ENCODE measurements around the gene CREB5.
"Not testable (repeated sequence)": the region's sequence is repeated elsewhere in the genome, so short reads cannot be mapped to it uniquely, and the experiment has no call there.

The CREB5 gene

DNA sequence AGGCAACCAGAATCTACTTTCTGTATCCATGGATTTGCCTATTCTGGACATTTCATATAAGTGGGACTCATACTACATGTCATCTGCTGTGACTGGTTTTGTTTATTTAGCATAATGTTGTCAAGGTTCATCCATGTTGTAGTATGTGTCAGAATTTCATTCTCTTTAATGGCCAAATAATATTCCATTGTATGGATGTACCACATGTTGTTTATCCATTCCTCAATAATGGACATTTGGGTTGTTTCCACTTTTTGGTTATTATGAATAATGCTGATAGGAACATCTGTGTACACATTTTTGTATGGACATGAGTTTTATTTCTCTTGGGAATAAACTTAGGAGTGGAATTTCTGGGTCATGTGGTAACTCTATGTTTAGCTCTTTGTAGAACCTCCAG is 133.7 kb downstream of the CREB5 start:
- DNase-seq (ENCODE audit: low read depth in 2 of 2, low spot score in 1 of 2): no peak

DNA sequence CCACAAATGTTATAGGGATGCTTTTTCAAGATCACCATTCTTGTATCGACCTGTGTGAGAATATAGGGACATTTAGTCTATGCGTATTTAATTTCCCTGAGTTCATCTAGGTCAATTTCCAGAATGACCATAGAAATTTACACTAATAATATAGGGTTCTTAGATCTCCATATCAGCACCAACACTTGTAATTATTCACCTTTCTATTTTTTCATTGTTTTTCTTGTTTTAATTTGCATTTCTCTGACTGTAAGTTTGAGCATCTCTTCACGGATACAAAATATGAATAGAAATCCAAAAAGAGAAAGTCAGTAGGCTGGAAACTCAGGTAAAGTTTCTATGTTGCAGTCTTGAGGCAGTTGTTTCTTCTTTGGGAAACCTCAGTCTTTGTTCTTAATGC is 134.8 kb downstream of the CREB5 start:
- DNase-seq (ENCODE audit: low read depth in 2 of 2, low spot score in 1 of 2): no peak

DNA sequence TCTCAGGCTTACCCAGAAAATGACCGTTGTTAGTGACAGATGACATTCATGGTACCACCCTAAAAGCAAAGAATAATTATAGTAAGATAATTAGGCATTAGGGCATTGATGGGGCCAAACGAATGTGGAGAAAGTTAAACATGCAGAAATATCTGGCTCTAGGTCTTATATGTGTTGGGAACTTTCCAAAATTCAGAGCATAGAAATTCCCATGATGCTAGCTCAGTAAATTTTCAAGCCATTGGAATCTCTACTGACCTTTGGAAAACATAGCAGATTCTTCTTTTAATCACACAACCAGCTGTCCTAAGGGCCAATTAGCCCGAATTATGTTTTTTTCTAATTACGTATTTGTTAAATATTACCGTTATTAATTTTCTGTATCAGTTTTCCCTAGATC is 136.1 kb downstream of the CREB5 start:
- DNase-seq (ENCODE audit: low read depth in 2 of 2, low spot score in 1 of 2): no peak

DNA sequence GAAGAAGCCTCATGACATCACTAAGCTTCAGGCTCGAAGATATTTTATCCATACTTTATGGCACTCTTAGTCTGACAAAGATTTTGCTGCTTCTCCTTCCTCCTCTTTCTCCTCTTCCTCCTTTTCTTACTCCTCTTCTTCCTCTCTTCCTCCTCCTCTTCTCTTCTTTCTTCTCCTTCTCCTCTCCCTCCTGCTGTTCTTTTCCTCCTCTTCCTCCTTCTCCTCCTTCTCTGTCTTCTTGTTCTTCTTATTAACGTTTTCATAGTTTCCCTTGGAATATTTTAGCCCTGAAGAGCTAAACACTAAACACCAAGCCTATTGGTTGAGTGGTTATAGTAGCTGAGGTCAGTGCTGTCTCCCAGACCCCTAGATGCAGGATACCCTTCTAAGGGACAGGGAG is 137.7 kb downstream of the CREB5 start:
- no peak for DNase-seq (ENCODE audit: low read depth in 2 of 2, low spot score in 1 of 2)

DNA sequence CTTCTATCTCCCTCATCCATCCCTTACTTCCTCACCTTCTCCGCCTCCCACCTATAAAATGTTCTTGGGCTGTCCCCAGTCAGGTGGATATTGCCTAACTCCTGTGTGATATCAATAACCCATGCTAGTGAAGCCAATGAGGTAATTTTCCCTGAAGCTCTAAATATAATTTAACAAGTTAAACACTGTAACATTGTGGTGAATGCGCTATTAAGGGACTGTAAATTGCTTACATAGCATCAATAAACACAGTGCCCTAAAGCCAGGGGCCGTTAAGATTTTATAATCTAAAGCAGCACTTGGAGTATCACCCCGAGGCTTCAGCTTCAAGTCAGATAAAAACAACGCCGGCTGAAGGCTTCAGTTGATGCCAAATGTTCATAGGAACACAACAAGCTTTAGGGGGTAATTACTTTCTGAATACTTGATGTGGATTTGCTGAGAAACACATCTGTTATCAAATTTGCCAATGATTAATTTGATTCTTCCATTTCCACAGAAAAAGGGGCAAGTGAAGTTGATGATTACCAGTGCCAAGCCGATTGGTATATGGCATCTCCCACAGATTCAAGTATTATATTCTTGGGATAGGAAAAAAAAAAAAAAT is 138.4 kb downstream of the CREB5 start:
- no peak for DNase-seq (ENCODE audit: low read depth in 2 of 2, low spot score in 1 of 2)

DNA sequence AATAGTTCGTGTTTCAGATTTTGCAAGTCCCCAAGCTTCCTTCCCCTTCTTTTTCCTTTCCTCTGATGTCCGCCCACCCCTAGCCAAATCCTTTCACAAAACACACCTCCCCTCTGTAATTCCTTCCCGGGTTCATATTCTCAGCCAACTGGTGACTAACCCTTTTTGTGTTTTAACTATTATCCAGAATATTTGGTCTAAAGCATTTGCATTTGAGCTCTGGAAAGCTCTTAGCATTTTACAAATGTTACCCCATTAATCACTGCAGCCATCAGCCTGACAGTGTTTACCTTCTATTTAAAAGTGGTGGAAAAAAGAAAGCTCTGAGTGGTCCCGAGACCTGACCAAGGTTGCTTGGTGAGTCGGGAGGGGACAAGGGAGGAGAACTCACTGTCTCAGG is 139.0 kb downstream of the CREB5 start:
- DNase-seq (ENCODE audit: low read depth in 2 of 2, low spot score in 1 of 2): no peak

DNA sequence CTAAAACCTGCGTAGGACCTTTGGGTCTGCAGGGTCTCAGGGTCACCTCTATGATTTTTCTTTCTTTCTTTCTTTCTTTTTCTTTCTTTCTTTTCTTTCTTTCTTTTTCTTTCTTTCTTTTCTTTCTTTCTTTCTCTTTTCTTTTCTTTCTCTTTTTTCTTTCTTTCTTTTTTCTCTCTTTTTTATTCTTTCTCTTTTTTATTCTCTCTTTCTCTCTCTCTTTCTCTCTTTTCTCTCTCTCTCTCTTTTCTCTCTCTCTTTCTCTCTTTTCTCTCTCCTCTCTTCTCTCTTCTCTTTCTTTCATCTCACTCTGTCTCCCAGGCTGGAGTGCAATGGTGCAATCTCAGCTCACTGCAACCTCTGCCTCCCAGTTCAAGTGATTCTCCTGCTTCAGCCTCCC is 139.4 kb downstream of the CREB5 start:
- not testable (repeated sequence) for DNase-seq (ENCODE audit: low read depth in 2 of 2, low spot score in 1 of 2)

DNA sequence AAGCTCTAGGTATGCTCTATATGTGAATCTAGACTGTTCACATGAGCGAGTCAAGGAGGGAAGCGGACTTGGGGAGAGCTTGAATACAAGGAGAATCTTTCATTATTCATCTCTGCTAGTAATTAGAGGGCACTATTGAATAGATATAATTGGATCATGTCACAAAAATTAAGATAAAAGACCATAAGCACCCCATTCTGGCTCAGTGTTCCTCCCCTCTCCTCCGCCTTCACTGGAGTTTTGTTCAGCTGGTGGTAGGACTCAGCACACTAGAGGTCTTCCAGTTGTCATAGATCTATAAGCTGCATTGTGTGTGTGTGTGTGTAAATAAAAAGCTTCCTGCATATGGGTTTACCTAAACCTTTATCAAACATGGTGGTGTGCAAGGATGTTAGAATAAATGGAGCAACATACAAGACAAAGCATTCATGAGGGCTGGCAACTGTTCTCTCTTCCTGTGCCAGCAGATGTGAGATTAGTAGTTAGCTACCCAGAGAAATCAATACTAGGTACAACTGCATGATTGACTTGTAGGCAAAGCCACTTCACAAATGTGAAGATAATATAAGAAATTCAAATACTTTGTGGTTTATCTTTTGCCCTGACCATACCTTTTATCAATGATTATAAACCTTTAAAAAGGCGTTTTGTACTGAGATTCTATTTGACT is 142.6 kb downstream of the CREB5 start:
- no peak for DNase-seq (ENCODE audit: low read depth in 2 of 2, low spot score in 1 of 2)

DNA sequence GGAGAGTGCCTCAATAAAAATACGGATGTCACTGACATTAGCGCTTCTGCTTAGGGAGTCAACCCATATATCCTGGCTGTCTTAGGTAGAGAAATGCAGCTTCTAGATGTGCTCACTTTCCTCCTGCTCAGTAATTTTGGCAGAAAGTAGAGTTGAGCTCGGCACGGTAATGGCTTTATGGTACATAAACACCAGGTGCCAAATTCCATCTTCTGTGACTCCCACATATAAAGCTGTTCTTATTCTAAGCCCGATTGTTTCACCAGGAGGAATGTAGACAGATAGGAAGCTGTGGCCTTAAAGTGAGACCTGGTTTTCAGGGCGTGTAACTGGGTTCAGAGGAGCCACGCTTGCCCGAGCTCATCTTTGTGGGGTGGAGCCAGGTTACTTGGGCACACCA is 143.7 kb downstream of the CREB5 start:
- no peak for DNase-seq (ENCODE audit: low read depth in 2 of 2, low spot score in 1 of 2)

DNA sequence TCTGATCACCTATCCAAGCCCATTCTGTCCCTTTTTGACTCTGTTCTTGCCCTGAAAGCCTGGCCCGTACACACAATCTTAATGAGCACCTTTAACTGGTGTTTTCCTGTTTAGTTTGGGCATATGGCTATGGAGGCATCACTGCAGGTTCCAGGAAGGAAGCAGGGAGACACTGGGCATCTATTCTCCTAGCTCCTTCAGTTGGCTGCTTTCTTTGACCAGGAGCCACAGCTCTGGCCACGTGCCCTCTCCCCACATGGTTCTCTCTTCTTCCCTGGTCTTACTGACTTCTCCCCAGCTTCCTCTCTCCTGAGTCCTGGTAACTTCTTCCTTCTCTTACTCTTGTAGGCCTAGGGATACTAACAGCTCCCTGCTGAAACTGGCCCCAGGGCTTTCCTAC is 144.4 kb downstream of the CREB5 start:
- DNase-seq (ENCODE audit: low read depth in 2 of 2, low spot score in 1 of 2): no peak

DNA sequence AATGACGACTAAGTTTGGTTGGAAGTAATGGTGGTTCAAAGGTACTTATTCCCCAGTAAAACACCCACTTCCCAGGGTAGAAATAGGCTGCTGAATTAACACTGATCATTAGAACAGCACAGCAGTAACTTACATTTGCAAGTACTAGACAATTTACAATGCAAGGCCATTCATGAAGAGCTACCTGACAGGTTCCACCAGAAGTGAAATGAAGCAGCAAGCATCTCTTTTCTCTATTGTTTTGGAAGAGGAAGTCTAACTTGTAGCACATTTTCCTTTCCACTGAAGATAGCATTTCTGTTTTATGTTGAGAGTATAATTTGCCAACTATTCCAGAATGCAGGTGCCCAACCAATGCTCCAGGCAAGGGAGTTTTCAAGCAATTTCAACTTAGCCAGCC is 145.9 kb downstream of the CREB5 start:
- DNase-seq (ENCODE audit: low read depth in 2 of 2, low spot score in 1 of 2): no peak

DNA sequence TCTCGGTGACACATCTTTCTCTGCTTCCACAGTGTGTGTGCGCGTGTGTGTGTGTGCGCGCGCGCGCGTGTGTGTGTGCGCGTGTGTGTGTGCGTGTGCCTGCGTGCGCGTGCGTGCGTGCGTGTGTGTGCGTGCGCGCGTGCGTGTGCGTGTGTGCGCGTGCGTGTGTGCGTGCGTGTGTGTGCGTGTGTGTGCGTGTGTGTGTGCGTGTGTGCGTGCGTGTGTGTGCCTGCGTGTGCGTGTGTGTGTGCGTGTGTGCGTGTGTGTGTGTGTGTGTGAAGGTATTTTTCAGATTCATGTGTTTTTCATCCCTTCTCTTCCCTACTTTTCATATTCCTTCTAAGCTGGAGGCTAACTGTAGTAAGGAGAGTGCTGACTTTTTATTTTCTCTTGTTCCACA is 148.4 kb downstream of the CREB5 start:
- no peak for DNase-seq (ENCODE audit: low read depth in 2 of 2, low spot score in 1 of 2)

DNA sequence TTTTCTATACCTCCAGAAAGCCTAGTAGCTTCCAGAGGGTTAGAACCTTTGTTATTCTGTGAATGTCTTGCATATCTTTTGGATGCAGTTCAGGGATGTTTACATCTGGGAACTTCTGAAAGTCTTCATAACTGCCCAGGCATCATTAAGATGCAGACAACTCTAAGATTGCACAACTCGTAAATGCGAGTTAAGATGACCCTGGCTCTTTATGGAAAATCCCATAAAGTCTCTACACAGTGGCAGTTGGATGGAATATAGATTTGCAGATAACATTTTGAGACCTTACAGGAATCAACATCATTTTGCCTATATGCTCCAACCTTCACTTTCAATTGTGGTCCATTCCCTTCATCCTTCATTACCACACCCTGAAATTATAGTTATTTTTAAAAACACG is 151.7 kb downstream of the CREB5 start:
- DNase-seq (ENCODE audit: low read depth in 2 of 2, low spot score in 1 of 2): no peak

DNA sequence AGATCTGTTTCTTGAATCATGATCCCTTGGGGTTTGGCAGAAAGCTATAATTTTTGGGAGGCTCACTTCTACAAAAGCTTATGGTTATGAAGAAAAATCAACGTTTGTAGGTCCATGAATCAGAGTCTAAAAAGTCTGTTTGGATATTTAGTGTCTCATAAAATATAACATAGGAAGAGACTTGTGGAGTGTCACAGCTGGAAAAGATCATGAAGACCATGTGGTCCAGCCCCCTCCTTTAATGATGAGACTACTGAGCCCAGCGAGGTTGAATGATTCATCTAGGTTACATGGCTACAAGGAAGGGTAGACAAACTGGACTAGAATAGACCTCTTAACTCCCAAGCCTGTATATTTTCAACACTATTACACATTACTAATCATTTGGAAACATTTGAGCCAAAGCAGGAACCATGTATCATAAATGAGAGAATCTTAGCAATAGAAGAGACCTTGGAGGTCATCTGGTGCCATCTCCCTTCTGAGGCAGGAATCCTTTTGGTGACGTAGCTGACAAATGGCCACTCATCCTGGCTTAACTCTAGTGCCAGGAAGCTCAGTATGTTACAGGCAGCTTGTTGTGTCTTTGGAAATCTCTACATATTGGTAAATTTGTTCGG is 152.5 kb downstream of the CREB5 start:
- DNase-seq (ENCODE audit: low read depth in 2 of 2, low spot score in 1 of 2): no peak

DNA sequence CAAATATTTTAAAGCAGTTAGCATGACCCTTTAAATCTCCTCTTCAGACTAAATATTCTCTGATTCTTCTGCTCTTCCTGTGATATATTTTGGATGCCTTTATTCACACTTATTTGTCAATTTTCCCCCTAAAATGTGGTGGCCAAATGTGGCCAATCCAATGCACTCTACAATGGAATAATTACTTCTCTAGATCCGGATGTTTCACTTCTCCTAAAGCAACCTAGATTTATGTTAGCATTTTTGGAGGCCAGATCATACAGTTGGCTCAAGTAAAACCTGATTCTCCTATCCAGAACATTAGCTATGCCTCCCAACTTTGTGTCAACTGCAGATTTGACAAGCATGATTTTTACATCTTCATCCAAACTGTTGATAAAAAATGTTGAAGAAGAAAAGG is 153.7 kb downstream of the CREB5 start:
- no peak for DNase-seq (ENCODE audit: low read depth in 2 of 2, low spot score in 1 of 2)

DNA sequence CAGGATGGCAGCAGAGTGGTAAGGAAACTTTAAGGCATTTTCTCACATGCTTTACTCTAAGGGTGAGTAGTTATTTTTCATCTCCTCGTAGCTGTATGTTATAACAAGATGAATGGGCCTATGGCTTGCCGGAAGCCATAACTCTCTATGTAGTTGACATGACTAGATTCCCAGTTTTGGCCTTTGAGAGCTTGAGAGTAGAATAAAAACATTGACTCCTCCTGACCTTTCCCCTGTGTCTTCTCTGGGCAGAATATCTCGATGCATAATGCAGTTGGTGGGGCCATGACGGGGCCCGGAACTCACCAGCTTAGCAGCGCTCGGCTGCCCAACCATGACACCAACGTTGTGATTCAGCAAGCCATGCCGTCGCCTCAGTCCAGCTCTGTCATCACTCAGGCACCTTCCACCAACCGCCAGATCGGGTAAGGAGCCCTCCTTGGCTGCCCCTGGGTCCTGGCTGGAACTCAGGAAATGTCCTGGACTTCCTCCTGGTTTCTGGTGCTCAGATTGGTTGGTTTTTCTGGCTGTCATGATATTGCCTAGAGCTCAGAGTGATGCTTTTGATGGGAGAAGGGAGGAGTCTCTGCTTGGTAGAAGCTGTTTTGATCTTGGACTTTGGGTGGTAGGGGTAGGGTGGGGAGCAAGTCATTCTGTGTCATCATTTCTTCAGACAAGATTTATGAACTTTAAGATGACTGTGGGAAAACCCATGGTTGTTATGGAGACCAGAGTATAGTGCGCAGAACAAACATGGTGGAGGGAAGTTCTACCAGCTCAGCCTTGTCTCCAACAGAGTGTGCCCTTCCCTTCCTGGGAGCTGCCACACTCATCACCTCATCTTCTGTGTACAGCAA is 158.0 kb downstream of the CREB5 start:
- no peak for DNase-seq (ENCODE audit: low read depth in 2 of 2, low spot score in 1 of 2)

DNA sequence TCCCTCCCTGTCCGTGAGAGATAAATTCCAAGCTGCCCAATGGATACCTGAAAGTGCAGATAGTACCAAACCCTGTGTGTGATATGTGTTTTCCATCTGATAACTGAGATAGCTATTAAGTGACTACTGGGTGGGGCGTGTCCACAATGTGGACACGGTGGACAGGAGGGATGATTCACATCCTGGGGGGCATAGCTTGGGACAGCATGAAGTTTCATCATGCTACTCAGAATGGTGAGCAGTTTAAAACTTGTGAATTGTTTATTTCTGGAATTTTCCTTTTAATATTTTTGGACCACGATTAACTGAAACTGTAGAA is 158.6 kb downstream of the CREB5 start:
- DNase-seq (ENCODE audit: low read depth in 2 of 2, low spot score in 1 of 2): no peak

DNA sequence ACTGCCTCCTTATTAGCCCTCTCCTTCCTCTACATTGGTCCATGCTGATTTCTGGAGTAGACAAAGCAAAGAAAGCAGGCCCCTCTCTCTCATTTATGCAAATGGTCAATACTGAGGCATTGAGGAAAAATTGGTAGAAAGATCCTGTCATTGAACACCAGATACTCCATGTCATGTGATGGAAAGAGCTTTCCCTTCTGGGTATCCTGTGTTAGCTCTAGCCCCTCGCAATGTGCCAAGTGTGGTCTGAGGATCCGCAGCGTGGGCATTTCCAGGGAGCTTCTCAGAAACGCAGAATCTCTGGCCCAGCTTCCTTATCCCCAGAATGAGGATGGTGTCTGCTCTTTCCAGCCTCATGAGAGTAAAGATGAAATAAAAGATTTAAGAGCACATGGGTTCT is 159.1 kb downstream of the CREB5 start:
- no peak for DNase-seq (ENCODE audit: low read depth in 2 of 2, low spot score in 1 of 2)

DNA sequence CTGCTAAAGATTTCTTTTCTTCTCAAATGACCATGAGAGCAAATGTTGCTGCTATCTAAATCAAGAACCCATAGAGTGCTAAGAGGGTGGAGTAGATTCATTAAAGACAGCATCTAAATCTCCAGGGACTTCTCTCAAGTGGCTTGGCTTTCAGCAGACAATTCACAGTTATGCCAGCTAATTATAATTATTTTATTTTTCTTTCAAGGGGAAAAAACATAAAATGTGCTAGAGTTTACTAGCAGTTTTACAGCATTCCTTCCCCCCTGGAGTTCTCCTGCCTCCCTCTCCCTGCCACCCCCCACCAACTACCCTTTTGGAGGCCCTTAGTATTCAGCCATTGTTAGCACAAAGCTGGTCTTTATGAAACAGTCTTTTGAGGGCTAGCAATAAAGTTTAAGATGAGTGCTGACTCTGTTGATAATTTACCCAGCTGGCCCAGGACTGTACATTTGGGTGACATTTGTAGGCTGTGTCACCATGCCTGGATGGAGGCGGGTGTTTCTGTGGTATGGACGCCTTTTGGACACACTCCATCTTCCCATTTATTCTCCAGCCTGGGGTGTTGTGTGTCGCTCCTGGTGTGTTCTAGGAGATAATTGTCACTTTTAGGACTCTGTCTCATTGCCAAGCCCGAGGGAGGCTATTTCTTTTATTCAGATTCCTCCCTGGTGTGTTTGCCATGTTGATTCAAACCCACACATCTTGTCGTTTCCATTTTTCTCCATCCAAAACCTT is 160.2 kb downstream of the CREB5 start:
- no peak for DNase-seq (ENCODE audit: low read depth in 2 of 2, low spot score in 1 of 2)

DNA sequence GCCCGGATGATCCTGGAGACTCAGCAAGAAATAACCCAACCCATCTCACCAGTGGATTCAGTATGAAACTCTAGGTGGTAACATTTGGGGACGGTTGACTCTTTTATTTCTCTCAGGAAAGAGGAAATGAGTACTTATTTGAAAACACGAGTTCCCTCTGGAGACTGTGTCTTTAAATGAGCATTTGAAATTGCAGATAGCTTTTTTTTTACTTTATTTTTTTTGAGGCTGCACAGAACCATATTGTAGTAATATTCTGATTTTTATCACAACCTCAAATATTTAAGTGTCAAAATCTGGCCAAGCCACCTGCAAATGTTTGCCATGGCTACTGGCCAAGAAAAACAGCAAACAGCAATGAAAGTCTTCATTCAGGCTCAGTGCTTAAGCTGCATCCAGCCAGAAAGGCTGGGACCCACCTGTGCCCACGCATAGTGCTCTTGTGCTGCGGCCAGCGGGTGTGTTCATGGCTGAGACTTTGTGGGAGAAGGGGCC is 160.8 kb downstream of the CREB5 start:
- DNase-seq (ENCODE audit: low read depth in 2 of 2, low spot score in 1 of 2): no peak

DNA sequence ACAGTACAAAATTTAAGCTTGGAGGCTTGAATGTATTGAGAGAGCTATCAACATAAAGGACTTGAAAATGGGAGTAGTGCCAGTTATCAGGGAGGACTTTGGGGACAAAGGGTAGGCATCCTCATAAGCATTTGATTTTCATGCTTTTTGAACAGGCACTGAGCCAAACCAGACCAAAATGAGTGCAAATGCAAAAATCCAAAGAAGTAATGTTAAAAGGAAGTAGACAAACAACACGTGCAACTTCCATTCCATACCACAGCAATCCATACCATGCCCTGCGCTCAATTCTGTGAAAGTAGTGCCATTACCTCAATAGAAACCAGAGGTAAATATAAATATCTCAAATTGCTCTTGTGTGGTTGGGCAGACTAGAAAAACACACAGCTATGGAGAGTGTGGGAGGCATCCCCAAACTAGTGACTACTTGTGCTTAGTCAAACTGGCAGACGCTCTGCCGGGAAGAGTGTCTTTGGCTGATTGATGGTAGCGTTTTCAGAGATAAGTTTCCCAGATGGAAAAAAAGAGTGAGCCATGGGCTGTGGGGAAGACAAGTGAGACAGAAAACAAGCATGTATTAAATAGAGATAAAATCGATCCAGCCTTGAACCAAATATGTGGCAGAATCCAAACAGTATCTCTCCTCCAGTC is 161.5 kb downstream of the CREB5 start:
- DNase-seq (ENCODE audit: low read depth in 2 of 2, low spot score in 1 of 2): no peak
